ENCODE data around the gene FADS3. TPM values are rescaled to one million over a fixed set of nuclear protein-coding genes. Genes with fewer than 3 reads are reported as not detected.

Gene FADS3
- total and polyA plus RNA-seq, 2 of the 13 experiments (the other 11 are each of a cell fraction or from before 2014, with no cell fraction given) = 13.4 to 23.2 TPM

- TF ChIP-seq NKX3-1 (CRISPR knock-in tag; IDR thresholded peaks at IDR 0.05) = peak; percentile 32; the same call in 1 of the 2 replicates
- TF ChIP-seq ZNF562 (CRISPR knock-in tag; IDR thresholded peaks at IDR 0.05; ENCODE audit: borderline replicate concordance) = no peak
- TF ChIP-seq POLR2AphosphoS5 (IDR thresholded peaks at IDR 0.05; ENCODE audit: low read depth, low read length) = no peak
- no peak for TF ChIP-seq ZNF569 (CRISPR knock-in tag; IDR thresholded peaks at IDR 0.05; ENCODE audit: borderline replicate concordance)
- 0 out of 2 replicates have a peak, but pooled peaks have one; percentile 15 for TF ChIP-seq KLF13 (CRISPR knock-in tag; IDR thresholded peaks at IDR 0.05)
- no peak for TF ChIP-seq HMG20B (CRISPR knock-in tag; conservative IDR thresholded peaks at IDR 0.05)
- no peak for TF ChIP-seq DMAP1 (CRISPR knock-in tag; IDR thresholded peaks at IDR 0.05)
- TF ChIP-seq ZNF83 (CRISPR knock-in tag; IDR thresholded peaks at IDR 0.05; ENCODE audit: borderline replicate concordance) = no peak
- no peak for TF ChIP-seq ZNF121 (CRISPR knock-in tag; IDR thresholded peaks at IDR 0.05)
- TF ChIP-seq, protein P1, sequence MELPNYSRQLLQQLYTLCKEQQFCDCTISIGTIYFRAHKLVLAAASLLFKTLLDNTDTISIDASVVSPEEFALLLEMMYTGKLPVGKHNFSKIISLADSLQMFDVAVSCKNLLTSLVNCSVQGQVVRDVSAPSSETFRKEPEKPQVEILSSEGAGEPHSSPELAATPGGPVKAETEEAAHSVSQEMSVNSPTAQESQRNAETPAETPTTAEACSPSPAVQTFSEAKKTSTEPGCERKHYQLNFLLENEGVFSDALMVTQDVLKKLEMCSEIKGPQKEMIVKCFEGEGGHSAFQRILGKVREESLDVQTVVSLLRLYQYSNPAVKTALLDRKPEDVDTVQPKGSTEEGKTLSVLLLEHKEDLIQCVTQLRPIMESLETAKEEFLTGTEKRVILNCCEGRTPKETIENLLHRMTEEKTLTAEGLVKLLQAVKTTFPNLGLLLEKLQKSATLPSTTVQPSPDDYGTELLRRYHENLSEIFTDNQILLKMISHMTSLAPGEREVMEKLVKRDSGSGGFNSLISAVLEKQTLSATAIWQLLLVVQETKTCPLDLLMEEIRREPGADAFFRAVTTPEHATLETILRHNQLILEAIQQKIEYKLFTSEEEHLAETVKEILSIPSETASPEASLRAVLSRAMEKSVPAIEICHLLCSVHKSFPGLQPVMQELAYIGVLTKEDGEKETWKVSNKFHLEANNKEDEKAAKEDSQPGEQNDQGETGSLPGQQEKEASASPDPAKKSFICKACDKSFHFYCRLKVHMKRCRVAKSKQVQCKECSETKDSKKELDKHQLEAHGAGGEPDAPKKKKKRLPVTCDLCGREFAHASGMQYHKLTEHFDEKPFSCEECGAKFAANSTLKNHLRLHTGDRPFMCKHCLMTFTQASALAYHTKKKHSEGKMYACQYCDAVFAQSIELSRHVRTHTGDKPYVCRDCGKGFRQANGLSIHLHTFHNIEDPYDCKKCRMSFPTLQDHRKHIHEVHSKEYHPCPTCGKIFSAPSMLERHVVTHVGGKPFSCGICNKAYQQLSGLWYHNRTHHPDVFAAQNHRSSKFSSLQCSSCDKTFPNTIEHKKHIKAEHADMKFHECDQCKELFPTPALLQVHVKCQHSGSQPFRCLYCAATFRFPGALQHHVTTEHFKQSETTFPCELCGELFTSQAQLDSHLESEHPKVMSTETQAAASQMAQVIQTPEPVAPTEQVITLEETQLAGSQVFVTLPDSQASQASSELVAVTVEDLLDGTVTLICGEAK (IDR thresholded peaks at IDR 0.05) = no peak
- TF ChIP-seq, protein P1 (CRISPR knock-in tag; IDR thresholded peaks at IDR 0.05) = no peak
- TF ChIP-seq, protein P2, sequence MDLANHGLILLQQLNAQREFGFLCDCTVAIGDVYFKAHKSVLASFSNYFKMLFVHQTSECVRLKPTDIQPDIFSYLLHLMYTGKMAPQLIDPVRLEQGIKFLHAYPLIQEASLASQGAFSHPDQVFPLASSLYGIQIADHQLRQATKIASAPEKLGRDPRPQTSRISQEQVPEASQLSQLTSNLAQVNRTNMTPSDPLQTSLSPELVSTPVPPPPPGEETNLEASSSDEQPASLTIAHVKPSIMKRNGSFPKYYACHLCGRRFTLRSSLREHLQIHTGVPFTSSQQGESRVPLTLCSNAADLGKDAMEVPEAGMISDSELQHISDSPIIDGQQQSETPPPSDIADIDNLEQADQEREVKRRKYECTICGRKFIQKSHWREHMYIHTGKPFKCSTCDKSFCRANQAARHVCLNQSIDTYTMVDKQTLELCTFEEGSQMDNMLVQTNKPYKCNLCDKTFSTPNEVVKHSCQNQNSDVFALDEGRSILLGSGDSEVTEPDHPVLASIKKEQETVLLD (CRISPR knock-in tag; IDR thresholded peaks at IDR 0.05; ENCODE audit: low read depth) = no peak
- TF ChIP-seq MTERF4 (CRISPR knock-in tag; IDR thresholded peaks at IDR 0.05) = no peak
- TF ChIP-seq IKZF1 (IDR thresholded peaks at IDR 0.05) = no peak
These were observed 62.5 kb downstream of the FADS3 start (continued) for GRCh38 chr11:61828629-61829407.
